NCI-H128 (cell line): ENCODE results near the gene PATE4.
A peak's percentile ranks its signal among the peaks of the same experiment; 100 is the strongest.
"Not testable (repeated sequence)": the region's sequence is repeated elsewhere in the genome, so short reads cannot be mapped to it uniquely, and the experiment has no call there.

Experiments
- DNase-seq: peaks from one replicate; lab custom pipeline; 2025; ENCODE audit not compliant: unreplicated experiment; lab: John Stamatoyannopoulos, UW

Gene PATE4

DNA sequence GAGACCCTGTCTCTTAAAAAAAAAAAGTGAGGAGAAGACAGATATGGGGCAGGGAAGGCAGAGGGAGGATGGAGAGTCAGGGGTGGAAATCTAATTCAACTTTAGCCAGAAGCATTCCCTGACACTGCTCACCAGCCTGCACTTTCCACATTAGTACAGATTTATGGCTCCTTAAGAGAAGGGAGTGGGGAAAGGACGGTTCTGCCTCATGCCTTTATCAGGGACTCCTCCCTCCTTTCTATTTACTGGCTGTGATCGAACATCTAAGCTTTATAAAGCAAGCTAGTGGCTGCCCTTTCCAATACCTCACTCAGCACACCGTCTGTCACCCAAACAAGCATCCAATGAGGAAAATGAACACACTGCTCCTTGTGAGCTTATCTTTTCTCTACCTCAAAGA lies at the start of gene PATE4:
Gene PATE4 (plus strand): TSS at position 301 of the 400 bp plus-strand sequence. CDS start 44 bp downstream, at position 345.
- no peak for DNase-seq

DNA sequence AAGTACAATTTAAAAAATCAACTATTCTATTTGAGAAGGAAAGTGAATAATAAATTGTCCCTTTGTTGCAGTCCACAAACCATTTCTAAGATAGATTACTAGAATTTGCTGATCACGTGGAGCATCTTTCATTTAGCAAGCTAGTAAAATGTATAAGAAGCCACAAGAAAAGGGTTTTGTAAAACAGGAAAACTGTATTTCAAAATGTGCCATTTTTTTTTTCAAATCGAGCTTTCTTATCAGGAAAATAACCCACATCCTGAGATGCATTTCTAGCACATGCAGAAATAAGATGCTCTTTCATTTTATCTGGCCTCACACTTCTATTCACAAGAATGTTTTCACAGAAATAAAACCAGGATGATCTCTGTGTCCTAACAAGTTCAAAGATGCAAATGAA lies 48.4 kb upstream of the PATE4 start:
- DNase-seq, result no peak

DNA sequence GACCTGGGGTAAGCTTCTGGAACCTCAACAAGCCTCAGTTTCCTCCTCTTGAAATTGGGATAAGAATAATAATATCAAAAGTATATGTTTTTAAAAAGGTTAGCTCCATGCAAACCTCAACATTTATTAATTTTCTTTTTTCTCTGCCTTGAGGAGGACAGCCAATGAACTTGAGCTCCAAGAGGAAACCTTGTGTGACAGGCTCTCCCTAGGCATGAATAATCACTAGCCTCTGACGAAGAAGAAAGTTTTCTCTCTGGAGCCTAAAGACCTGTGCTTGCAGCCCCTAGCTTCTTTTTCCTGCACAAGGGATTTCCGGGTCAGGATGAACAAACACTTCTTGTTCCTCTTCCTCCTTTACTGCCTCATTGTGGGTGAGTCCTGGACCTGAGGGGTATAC lies 45.3 kb upstream of the PATE4 start, which contains the start of gene PATE3:
Gene PATE3 (plus strand): TSS at position 301 of the 400 bp plus-strand sequence. CDS start 25 bp downstream, at position 326.
- no peak for DNase-seq

GRCh38 chr11:125790825-125791224 lies 42.3 kb upstream of the PATE4 start:
- DNase-seq, result no peak

- no peak for DNase-seq
These were observed 35.5 kb upstream of the PATE4 start for GRCh38 chr11:125797641-125798040.

DNA sequence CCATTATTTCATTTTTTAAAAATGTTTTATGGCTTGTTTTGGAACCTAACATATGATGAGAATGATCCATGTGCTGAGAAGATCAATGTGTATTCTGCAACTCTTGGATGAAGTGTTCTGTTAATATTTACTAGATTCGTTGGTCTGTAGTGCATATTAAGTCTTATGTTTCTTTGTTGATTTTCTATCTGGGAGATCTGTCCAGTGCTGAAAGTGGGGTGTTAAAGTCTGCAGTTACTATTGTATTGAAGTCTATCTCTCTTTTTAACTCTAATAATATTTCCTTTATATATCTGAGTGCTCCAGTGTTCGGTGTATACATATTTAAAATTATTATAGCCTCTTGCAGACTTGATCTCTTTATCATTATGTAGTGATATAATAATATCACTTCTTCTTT lies 33.3 kb upstream of the PATE4 start:
- DNase-seq, result no peak

DNA sequence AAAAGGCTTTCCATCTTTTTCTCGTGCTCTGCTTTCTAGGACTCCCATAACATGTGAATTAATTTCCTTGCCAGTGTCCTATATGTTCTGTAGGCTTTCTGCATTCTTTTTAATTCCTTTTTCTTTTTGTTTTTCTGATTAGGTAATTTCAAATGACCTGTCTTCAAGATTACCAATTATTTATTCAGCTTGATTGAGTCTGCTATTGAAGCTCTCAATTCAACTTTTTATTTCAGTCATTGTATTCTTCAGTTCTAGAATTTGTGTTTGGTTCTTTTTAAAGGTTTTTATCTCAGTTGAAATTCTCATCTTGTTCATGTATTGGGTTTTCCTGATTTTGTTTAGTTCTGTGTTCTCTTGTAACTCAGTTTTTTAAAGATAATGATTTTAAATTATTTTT lies 30.7 kb upstream of the PATE4 start:
- no peak for DNase-seq

- no peak for DNase-seq
These were observed 25.2 kb upstream of the PATE4 start for GRCh38 chr11:125807909-125808308.

DNA sequence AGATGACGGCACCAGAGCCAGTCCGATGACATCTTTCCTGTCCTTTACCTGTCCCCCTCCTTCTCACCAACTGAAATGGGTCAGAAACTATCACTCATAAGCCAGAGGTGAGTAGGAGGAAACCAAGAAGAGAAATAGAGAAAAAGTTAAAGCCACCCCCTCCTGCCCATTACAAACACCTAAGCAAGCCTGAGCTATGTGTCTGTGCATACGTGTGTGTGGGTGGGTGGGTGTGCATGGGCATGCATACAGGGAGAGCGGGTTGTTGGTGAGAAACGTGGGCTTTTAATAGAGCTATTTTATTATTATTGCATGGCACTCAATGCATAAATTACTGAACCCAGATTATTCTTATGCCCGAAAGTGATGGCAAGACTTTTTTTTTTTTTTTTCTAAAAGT lies 2.6 kb downstream of the PATE4 start:
- DNase-seq, result no peak

- no peak for DNase-seq
These were observed 9.3 kb downstream of the PATE4 start for GRCh38 chr11:125842321-125842948.

DNA sequence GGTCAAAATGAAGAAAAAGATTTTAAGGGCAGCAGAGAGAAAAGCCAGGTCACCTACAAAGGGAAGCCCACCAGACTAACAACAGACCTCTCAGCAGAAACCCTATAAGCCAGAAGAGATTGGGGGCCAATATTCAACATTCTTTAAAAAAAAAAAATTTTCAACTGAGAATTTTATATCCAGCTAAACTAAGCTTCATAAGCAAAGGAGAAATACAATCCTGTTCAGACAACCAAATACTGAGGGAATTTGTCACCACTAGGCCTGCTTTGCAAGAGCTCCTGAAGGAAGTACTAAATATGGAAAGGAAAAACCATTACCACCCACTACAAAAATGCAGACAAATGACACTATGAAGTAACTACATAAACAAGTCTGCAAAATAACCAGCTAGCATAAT lies 13.1 kb downstream of the PATE4 start:
- DNase-seq, result no peak

GRCh38 chr11:125857670-125858069 lies 24.6 kb downstream of the PATE4 start:
- not testable (repeated sequence) for DNase-seq

- DNase-seq, result not testable (repeated sequence)
These were observed 29.7 kb downstream of the PATE4 start for GRCh38 chr11:125862786-125863185.

GRCh38 chr11:125865354-125865753 lies 32.2 kb downstream of the PATE4 start:
- not testable (repeated sequence) for DNase-seq

DNA sequence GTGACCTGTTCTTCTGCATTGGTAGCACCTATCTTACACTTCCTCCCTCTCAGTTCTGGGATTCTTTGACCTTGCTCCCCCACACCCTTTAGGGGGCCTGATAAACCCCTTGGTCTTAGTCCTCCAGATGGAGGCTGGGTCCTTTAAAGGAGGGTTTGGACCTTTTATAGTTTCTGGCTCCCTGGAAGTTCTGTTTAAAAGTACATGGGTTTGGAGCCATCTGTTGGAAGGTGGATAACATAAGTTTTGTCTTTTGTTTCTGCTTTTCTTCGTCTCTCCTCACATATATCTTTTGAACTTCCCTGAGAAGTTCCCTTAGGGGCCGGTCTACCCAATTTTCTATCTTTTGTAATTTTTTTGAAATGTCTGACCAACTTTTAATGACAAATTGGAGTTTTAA lies 36.4 kb downstream of the PATE4 start:
- DNase-seq, result no peak

GRCh38 chr11:125871391-125872137 lies 38.4 kb downstream of the PATE4 start:
- DNase-seq, result no peak

DNA sequence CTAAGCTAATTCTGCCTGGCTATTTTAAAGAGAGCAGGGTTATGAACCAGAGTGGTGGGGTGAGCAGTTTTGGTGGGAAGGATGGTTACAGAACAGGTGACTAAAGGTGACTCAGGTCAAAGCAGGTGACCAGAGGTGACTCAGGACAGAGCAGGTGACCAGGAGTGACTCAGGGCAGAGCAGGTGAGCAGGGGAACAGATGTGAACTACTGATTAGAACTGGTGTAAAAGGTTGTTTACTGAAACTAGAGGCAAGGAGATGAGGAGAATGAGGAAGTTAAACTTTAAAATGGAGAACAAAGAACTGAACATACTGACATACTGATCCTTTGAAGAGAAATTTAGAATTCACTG lies 39.0 kb downstream of the PATE4 start:
- no peak for DNase-seq

DNA sequence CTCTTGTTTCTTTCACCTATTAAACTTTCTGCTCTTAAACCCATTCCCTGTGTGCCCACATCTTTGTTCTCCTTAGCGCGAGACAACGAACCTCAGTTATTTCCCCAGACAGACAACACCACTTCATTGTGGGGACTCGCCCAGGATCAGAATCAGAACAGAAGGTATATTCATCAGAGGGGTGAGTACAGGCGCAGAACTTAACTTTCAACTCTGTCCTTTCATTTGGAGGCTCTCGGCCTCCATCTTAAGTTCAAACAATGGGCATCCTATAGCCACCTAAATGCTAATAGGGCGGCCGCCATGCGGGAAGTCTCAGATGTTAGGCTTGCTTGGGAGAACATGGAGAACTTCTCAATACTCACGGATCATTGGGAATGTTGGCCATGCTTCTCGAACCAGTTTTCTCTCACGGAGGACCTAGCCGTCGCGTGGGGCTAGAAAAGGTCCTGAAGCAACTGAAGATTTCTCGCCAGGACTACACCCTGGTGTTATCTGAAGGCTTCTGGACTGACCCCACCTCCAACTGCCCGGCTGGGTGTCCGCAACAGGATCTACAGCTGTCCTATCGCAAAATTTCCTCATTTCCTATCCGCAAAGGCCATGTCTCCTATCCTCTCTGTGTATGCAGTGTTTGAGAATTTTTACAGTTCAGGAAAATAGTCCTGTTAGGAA lies 40.9 kb downstream of the PATE4 start:
- DNase-seq, result no peak

DNA sequence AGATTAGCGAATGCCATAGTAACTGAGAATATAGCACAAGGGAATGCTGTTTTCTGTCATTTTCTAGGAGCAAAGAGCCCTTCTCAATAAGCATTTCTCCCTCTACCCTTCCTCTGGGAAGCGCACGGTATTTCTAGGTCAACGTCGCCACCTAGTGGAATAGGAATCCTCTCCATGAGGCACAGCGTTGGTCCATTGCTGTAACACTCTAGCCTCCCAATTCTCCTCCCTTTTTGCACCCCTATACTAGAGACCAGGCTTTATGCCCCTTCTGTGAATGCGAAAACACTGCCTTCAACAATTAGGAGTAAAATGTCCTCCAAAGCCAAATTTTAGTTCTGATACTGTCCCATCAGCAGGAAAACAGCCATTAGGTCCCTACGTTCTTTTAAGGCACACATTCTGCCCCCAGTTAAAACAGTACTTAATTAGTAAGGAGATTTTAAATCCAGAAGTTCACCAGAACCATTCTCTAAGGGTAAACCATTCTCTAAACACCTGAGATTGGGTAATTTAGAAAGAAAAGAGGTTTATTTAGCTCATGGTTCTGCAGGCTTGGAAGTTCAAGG lies 41.5 kb downstream of the PATE4 start:
- DNase-seq, result peak; percentile 44

- DNase-seq, result no peak
These were observed 48.2 kb downstream of the PATE4 start for GRCh38 chr11:125881291-125881690.

DNA sequence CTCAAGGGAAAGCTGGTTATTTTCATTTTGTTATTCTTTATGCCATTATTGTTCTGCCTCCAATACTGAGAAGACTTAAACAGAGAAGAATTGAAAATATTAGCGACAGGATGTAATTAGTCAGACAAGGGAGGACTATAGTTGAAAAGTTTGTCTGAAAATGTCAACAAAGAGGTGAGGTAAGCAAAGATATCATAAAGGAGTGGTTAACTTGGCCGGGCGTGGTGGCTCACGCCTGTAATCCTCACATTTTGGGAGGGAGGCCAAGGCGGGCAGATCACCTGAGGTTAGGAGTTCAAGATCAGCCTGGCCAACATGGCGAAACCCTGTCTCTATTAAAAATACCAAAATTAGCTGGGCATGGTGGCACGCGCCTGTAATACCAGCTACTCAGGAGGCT lies 50.3 kb downstream of the PATE4 start:
- DNase-seq, result no peak

- no peak for DNase-seq
These were observed 53.9 kb downstream of the PATE4 start for GRCh38 chr11:125886997-125887372.
